Activated CD8-positive, alpha-beta memory T cell treated with anti-CD3 and anti-CD28 coated beads, Interleukin-2, amount 50 U/mL, for 48 hours (primary cell): ENCODE measurements around the gene RSAD2.
"Not testable (repeated sequence)": the region's sequence is repeated elsewhere in the genome, so short reads cannot be mapped to it uniquely, and the experiment has no call there.

Experiments
- DNase-seq: peaks from one replicate; pipeline ENCODE4 v3.0.0-alpha.2; 2020

The RSAD2 gene, protein sequence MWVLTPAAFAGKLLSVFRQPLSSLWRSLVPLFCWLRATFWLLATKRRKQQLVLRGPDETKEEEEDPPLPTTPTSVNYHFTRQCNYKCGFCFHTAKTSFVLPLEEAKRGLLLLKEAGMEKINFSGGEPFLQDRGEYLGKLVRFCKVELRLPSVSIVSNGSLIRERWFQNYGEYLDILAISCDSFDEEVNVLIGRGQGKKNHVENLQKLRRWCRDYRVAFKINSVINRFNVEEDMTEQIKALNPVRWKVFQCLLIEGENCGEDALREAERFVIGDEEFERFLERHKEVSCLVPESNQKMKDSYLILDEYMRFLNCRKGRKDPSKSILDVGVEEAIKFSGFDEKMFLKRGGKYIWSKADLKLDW

DNA sequence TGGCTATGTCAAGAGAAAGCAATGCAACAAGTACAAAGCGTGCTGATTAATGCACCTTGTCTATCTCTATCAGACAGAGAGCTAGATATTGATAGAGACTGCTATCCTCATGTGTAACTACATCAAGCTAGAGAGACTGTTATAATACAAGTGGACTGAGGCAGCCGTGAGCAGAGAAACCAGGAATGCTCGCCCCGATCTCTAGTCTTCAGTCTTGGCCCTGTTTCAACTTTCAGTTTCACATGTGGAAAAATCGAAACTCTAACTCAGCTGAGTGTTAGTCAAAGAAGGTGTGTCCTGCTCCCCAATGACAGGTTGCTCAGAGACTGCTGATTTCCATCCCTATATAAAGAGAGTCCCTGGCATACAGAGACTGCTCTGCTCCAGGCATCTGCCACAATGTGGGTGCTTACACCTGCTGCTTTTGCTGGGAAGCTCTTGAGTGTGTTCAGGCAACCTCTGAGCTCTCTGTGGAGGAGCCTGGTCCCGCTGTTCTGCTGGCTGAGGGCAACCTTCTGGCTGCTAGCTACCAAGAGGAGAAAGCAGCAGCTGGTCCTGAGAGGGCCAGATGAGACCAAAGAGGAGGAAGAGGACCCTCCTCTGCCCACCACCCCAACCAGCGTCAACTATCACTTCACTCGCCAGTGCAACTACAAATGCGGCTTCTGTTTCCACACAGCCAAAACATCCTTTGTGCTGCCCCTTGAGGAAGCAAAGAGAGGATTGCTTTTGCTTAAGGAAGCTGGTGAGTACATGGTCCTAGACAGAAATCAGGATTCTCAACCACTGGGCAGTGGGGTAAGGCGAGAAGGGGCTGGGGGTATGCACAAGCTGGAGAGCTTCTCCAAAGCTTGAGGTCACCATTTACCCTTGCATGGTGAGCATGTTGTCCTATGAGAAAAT is at the start of gene RSAD2:
Gene RSAD2, plus strand, starts transcription at position 376 of the 903 bp plus-strand sequence. Its CDS starts 24 bp downstream, at position 400.
- no peak for DNase-seq

DNA sequence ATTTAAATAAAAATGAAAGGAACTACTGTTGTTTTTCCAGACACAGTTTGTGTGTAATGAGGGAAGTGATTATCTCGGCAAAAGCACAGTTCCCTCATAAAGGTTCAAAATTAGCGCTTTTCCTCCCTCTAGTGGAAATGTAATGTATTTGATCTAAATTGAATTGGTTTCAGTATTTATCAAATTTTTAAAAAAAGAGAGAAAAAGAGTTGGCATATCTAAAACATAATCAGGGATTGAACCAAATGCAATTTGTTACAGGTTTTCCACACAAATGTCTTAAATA is 49.3 kb upstream of the RSAD2 start:
- no peak for DNase-seq

DNA sequence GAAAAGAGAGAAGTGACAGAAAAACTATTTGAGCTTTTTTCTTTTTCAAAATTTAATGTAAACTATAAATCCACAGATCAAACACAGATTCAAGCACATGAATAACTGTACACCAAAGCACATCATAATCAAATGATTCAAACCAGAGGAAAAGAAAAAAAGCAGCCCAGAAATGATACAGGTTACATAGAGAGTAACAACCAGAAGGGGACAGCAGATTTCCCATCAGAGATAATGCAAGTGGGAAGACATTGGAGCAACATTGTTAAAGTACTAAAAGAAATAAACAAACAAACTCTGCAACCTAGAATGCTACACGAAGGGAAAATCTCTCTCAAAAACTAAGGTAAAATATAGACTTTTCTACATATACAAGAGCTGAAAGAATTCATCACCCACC is 46.3 kb upstream of the RSAD2 start:
- no peak for DNase-seq

DNA sequence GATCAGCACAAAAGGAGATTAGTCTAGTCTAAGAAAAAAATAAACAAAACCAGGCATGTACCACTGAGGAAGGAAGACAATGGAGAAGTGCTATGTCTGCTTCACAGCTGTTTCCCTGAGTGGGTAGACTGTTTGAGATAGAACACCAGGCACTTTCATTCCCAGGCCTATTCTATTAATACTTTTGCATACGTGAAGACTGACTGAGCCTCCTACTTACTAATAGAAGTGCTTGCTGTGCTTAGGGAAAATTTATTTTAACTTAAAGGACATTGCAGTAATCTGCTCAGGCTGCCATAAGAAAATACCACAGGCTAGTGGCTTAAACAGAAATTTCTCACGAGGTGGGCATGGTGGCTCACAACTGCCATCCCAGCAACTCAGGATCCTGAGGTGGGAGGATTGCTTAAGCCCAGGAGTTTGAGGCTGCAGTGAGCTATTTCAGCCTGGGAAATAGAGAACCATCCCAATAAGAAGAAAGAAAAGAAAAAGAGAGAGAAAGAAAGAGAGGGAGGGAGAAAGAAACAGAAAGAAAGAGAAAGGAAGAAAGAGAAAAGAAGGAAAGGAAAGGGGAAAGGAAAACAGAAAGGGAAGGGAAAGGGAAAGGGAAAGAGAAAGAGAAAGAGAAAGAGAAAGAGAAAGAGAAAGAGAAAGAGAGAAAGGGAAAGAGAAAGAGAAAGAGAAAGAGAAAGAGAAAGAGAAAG is 44.8 kb upstream of the RSAD2 start:
- no peak for DNase-seq

DNA sequence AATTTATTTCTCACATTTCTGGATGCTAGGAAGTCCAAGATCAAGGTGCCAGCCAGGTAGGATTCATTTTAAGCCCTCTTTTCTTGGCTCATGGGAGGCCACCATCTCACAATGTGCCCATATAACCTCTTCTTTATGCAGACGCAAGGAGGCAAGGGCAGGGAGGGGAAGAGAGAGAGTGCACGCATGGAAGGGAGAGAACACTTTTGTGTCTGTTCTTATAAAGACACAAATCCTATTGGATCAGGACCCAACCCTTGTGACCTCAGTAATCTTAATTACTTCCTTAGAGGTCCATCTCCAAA is 44.3 kb upstream of the RSAD2 start:
- DNase-seq: no peak

DNA sequence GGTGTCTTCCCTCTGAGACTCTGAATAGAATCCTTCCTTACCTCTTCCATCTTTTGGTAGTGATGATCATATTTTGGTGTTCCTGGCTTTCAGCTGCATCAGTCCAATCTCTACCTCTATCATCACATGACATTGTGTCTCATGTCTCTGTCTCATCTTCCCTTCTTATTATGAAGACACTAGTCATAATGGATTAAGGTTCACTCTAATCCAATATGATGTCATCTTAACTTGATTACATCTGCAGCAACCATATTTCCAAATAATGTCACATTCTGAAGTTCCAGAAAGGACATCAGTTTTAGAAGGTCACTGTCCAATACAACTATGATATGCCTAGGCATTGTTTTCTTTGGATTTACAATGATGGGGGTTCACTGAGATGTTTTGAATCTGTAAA is 43.4 kb upstream of the RSAD2 start:
- DNase-seq: no peak

DNA sequence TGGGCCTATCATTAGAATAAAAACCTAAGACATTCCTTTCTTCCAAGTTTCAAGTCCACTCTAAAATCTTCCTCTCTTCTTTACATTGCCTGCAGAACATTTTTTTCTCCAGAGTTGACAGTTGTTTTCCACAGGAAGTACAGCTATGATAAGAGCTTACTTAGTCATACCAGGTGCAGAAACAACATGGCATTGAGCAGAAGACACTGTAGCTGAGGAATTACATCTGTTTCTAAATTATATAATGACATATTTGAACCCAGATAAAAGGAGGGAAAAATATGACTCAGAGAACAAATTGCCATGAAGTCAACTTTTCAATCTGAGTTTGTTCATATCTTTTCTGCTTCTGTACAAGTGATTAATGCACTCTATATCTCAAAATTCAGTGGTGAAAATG is 42.1 kb upstream of the RSAD2 start:
- DNase-seq: no peak

DNA sequence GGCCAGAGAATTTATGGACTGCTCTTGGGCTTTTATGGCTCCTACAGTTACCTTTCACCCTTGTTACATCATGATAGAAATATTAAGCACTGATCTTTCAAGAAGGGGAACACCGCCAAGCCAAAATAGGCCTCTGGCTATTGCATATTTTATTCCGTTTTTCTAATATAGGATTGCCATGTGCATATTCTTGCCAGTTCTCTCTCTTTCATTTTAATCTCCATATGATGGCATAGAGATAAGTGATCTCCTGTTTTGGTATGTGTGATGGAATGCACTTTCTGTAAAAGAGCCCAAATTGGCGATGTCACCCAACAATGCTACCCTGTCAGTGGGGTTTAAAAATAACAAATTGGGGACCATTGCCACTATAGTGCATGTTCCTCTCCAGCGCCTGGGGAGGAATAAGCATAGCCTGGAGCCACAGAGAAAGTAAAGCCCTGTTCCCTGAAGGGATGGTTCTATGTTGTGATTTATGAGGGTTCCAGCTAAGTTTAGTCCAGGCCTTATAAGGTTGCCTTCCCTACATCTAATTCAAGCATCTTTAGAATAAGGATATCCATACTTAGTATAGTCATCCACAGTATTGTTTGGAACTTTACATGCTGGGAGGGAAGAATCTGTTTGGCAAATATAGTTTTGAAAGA is 38.8 kb upstream of the RSAD2 start:
- no peak for DNase-seq

DNA sequence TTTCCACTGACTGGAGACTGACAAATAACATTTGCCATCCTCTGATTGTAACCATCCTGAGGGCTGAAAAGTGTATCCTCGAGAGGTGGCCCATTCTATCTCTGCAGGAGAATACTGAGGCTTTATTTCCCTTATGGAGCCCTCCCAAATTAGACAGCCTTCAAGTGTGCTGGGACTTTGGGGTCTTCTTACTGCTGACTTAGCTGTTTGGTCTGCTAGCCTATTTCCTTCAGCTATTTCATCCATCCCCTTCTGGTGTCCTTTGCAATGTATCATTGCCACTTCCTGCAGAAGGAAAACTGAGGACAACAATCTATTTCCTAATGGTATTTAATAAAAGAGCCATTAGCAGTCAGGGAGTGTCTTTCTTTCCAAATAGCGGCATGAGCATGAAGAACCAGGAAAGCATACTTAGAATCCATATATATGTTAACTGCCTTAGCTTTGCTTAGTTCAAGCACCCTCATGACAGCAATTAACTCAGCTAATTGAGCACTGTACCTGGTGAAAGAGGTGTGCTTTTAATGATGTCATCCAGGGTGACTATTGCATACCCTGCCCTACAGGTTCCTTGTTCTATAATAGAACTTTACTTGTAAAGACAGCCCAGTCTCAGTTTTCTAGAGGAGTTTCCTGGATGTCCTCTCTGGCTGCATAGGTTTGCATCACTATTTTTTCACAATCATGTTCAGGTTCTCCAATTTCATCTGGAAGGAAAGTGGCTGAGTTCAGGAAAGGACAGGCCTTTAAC is 35.9 kb upstream of the RSAD2 start:
- DNase-seq: no peak

DNA sequence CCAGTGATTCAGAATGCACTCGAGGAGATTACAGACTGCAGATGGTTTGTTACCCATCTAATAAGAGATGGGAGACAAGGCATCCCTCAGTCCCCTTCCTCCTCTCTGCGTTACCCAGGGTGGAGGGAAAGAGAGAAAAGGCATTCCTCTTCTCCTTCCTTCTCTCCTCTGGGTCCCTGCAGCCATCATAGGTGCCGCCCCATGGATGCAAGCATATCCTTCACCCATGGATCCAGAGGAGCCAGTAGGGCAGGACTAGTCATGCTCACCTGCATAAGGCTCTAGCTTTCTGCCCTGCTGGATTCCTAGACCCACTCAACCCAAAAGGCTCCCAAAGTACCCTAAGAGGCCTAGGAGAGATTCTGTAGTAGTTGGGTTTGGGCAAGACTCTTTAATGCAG is 32.3 kb upstream of the RSAD2 start:
- no peak for DNase-seq

DNA sequence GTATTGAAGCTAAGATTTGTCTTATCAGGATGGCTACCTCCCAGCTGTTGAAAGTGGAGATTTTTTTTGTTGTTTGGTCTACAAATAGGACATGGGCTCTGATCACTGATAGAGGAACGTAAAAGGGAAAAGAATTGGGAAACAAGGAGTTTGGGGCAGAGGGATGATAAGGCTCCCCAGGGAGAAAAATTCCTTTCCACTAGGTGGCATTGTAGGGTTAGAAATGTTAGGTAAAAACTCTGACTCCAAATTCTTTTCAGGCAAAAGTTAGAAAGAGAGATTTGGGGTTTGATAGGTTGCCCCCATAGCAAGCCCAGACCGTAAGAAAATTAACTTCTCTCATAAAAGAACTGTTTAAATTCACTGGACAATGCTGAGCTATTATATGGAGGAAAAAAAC is 31.7 kb upstream of the RSAD2 start:
- no peak for DNase-seq

DNA sequence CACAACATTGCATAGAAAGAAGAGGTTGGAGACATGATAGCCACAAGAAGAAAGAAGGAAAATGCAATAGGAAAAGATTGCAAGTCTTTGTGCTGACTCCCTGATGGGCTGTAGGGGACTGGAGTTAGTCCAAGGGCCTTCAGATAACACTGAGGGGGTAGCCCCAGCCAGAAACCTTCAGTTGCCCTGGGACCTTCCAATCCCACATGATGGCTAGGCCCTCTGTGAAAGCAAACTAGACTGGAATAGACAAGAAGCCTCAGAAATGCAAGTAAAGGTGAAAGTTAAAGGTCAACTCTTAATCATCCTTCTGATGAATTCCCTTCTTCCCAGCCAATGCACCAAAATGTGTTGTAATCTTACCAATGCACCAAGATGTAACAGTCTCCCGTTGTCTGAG is 31.0 kb upstream of the RSAD2 start:
- DNase-seq: no peak

DNA sequence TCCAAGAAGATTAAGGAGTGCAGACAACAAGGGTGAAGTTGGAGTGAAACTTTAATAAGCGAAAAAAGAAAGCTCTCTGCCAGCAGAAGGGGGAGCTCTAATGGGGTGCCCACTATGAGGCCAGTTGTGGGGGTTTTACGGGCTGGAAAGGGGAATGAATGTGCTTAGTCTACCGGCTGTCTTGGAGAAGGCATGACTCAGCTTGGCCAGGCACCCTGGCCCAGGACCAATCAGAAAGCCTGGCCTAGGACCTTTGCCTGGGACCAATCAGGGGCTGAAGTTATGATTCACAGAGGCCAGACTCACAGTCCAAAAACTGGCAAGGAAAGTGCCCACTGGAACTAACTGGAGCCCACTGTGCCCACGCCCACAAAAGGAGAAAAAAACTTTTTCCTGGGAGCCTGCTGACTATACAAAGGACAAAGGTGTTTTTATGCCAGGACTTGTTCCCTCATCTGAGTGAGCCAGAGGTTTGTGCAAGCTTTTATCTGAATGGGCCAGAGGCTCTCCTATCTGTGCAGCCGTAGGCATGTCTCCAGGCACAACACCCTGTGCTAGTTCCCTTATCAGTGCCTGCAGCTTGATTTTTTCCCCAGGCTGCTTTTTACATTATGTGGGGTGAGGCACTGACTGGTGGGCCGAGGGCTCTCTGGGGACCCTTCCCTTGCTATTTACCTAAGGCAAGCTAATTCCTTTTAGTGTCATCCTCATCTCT is 30.5 kb upstream of the RSAD2 start:
- DNase-seq: no peak

DNA sequence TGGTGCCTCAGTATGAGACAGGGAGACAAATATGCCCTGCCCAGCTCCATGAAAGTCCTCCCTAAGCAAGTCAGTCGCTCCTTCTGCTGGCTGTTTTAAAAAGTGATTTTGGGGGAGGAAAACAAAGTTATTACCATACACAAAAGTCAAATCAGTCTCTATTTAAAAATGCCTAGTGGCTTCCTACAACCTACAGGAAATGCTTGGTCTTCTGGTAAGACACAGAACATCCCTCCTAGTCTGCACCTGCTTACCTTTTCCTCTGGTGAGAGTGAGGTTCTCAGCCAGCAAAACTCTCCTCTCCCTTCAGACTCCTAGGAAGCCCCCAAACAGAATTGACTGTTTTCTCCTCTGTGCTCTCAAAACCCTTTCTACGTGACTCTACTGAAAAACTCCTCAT is 25.4 kb upstream of the RSAD2 start:
- no peak for DNase-seq

DNA sequence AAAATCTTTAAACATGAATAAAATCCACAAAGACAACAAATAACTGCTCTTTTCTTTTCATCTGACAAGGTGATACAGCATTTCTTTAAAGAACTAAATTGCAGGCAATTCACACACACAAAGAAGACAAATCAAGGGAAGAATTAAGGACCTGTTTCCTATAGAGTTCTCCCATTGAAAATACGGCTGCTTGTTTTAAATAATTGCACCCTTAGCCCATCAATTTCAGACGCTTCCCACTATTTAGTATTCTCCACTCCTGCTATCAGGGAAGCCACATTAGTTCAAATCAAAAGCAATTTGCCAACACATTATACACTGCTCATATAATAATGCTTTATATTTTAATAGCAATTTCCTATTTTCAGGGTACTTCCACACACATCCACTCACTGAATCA is 23.2 kb upstream of the RSAD2 start:
- DNase-seq: no peak

DNA sequence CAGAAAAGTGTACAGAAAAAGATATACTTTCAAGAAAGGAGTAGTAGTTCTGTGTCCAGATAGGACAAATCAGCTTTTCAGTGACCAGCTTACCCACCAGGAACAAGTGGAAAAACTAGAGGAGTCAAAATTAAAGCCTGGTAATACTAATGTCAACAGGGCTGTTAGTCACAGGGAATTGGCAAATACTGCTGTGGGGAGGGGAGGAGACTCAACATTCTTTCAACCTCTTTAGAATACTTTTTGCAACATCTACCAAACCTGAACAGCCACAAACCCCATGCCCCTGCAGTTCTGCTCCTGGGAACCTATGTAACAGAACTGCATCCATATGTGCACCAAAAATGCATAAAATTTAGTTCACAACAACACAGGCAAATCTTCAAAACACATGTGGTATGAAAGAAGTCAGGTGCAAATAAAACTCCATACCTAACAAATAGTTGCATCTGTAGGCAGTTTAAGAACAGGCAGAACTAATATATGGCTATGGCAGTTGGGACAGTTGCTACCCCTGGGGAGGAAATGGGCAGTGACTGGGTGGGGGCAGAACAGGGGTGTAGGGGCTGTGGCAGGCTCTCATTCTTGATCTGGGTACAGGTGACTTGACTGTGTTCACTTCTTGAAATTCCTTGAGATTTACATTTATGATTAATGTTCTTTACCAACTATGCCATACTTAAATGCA is 21.6 kb upstream of the RSAD2 start:
- no peak for DNase-seq

DNA sequence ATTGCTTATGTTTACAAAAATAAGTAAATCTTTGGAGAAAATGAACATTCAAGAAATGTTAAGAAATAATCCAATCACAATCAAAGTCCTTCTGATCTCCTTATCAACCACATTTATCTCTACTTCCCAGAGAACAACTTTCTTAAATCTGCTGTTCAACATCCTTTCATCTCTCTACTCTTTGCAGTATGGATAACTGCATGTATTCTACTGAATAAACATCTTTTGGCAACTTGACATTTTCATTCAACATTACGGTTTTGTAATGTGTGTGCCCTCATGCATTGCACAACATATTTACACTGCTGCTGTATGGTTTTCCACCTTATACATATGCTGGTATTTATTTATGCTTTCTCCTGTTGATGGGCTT is 21.0 kb upstream of the RSAD2 start:
- DNase-seq: no peak

DNA sequence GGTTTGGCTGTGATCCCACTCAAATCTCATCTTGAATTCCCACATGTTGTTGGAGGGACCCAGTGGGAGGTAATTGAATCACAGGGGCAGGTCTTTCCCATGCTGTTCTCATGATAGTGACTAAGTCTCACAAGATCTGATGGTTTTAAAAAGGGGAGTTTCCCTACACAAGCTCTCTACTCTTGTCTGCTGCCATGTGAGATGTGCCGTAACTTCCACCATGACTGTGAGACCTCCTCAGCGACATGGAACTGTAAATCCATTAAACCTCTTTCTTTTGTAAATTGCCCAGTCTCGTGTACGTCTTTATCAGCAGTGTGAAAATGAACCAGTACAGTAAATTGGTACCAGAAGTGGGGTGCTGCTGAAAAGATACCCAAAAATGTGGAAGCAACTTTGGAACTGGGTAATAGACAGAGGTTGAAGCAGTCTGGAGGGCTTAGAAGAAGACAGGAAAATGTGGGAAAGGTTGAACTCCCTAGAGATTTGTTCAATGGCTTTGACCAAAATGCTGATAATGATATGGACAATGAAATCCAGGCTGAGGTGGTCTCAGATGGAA is 19.0 kb upstream of the RSAD2 start:
- DNase-seq: not testable (repeated sequence)

DNA sequence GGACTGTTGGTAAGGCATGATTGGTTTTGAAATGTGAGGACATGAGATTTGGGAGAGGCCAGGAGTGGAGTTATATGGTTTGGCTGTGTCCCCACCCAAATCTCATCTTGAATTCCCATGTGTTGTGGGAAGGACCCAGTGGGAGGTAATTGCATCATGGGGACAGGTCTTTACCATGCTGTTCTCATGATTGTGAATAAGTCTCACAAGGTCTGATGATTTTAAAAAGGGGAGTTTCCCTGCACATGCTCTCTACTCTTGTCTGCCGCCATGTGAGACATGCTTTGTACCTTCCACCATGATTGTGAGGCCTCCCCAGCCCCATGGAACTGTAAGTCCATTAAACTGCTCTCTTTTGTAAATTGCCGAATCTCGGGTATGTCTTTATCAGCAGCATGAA is 17.3 kb upstream of the RSAD2 start:
- DNase-seq: no peak

DNA sequence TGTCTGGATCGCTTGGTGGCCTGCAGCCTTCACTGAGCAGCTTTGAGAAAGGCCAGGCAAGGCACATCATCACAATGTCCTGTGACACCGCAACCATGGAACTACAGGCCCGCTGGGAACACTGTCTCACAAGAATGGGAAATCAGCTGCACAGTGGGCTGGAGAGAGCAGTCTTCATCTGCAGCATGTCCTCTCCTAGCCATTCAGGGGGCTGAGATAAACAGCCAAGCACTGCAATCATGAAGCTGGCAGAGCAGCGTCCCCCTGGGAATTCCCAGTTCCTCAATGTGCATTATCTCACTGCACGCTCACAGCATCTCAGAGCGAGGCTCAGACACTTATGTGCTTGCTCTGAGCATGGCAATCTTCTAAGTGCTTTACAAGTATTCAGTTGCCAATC is 13.8 kb upstream of the RSAD2 start:
- no peak for DNase-seq

DNA sequence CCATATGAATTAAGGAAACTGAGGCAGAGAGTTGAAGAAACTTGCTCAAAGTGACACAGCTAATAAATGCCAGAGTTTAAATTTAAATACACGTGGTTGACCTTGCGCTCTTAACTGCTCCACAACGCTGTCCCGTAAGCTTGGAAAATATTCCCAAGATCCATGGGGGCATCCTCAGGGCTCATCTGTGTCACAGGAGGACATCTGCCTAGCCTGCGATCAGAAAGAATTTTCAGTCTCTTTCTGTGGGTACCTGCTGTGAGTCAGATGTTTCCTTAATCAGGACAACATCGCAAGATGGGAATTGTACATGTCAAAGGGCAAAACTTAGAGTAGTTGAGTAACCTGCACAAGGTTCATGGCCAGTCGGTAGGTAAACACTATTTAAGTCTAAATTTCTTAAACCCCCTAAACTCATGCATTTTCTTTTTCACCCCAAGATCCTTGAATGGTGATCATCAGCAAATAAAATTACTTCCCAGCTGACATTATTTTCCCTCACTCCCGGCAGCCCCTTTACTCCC is 13.3 kb upstream of the RSAD2 start:
- no peak for DNase-seq
